HCT116 (cell line): ENCODE data around the gene PGS1. TPM values are rescaled to one million over a fixed set of nuclear protein-coding genes. Genes with fewer than 3 reads are reported as not detected.

Experiments used
- ATAC-seq: fragments of 200-7000 bp; cut with Tn5 transposase; 2 replicates; pipeline ENCODE4 v1.9.1; 2020; ENCODE audit warnings: mild to moderate bottlenecking, moderate library complexity
- BruUV-seq: library from RNA; stranded (reverse); fragments of 400-500 nt; replicated peaks from 2 replicates; lab custom pipeline; 2021; lab: Mats Ljungman, UMichigan
- CTCF ChIA-PET: fragments of 300-600 bp; sonication (Branson Sonifier 250); formaldehyde crosslinking; loops from one replicate; lab custom pipeline; 2021; ENCODE audit warnings: antibody characterized with exemption; lab: Charles Lee
- POLR2A ChIA-PET: fragments of 300-600, 350-600 bp; sonication (Branson Sonifier 250); formaldehyde crosslinking; loops from one replicate; lab custom pipeline; 2021; ENCODE audit warnings: antibody characterized with exemption; lab: Charles Lee
- RAD21 ChIA-PET, 2 experiments: fragments of 300-600 bp; sonication (Branson Sonifier 250); formaldehyde crosslinking; loops; one replicate each; lab custom pipeline; 2023; ENCODE audit warnings: low total read pairs in 2 of 2; ENCODE audit not compliant: uncharacterized antibody in 2 of 2, unreplicated experiment in 2 of 2, low non-redundant PET in 1 of 2; lab: Charles Lee
- DNase-seq: peaks from one replicate; pipeline ENCODE4 v3.0.0-alpha.2; 2010; ENCODE audit warnings: low read depth, low spot score
- H2AFZ ChIP-seq: fragments of 200-600 bp; shearing (Covaris generic), sonication (generic); 2 replicates; pipeline ENCODE4 v1.6.1; 2017; ENCODE audit warnings: low read depth, mixed run types, mixed read lengths, antibody characterized with exemption, low read length; ENCODE audit not compliant: poor library complexity, severe bottlenecking
- H3K27ac ChIP-seq: 2 replicates; pipeline ENCODE4 v1.5.1; 2012; ENCODE audit warnings: low read depth, low read length
- H3K27me3 ChIP-seq: fragments of 200-600 bp; sonication (generic); 2 replicates; pipeline ENCODE4 v1.6.1; 2016; ENCODE audit warnings: mixed run types, low read length, mixed read lengths; ENCODE audit not compliant: insufficient read depth
- H3K36me3 ChIP-seq, 2 experiments: fragments of 200-500 bp in 1 of 2; fragments of 200-600 bp in 1 of 2; sonication (Bioruptor generic) in 1 of 2; sonication (generic) in 1 of 2; 2 replicates each; pipeline versions ENCODE4 v1.5.1 to v1.6.1; 2014 to 2016; ENCODE audit warnings: low read length in 2 of 2, inconsistent platforms in 1 of 2, mixed read lengths in 1 of 2, mixed run types in 1 of 2; ENCODE audit not compliant: insufficient read depth in 2 of 2, control insufficient read depth in 1 of 2
- H3K4me1 ChIP-seq, 2 experiments: fragments of 200-600 bp in 1 of 2; sonication (generic) in 1 of 2; 2 replicates each; pipeline versions ENCODE4 v1.5.1 to v1.6.1; 2012 to 2017; ENCODE audit warnings: low read length in 2 of 2, inconsistent platforms in 1 of 2, mild to moderate bottlenecking in 1 of 2, mixed read lengths in 1 of 2, mixed run types in 1 of 2, moderate library complexity in 1 of 2; ENCODE audit not compliant: insufficient read depth in 2 of 2, control insufficient read depth in 1 of 2
- H3K4me2 ChIP-seq: fragments of 200-600 bp; sonication (generic); 2 replicates; pipeline ENCODE4 v1.6.1; 2017; ENCODE audit warnings: mixed run types, low read length, mixed read lengths
- H3K4me3 ChIP-seq, 2 experiments: fragments of 200-600 bp in 1 of 2; sonication (generic) in 1 of 2; replicated peaks in 1 of 2; 2 replicates each; pipeline ENCODE4 v1.5.1; 2011 to 2016; ENCODE audit warnings: low read length in 2 of 2, control low read depth in 1 of 2, low read depth in 1 of 2, mild to moderate bottlenecking in 1 of 2, mixed read lengths in 1 of 2, mixed run types in 1 of 2
- H3K79me2 ChIP-seq: fragments of 200-600 bp; sonication (generic); 2 replicates; pipeline ENCODE4 v1.6.1; 2017; ENCODE audit warnings: mild to moderate bottlenecking, mixed run types, low read length, moderate library complexity, mixed read lengths; ENCODE audit not compliant: insufficient read depth
- H3K9ac ChIP-seq: fragments of 200-600 bp; sonication (generic); 2 replicates; pipeline ENCODE4 v1.6.1; 2016; ENCODE audit warnings: low read length, mixed read lengths
- H3K9me2 ChIP-seq: fragments of 200-600 bp; sonication (generic), shearing (Covaris generic); 2 replicates; pipeline ENCODE4 v1.6.1; 2017; ENCODE audit warnings: mixed run types, mild to moderate bottlenecking, moderate library complexity; ENCODE audit not compliant: insufficient read depth
- H3K9me3 ChIP-seq, 2 experiments: fragments of 200-500 bp in 1 of 2; fragments of 200-600 bp in 1 of 2; sonication (Bioruptor generic) in 1 of 2; sonication (generic) in 1 of 2; 2 replicates each; pipeline ENCODE4 v1.6.1; 2014 to 2017; ENCODE audit warnings: low read length in 2 of 2, mixed read lengths in 2 of 2, inconsistent platforms in 1 of 2, low read depth in 1 of 2, mild to moderate bottlenecking in 1 of 2, mixed run types in 1 of 2, moderate library complexity in 1 of 2; ENCODE audit not compliant: control insufficient read depth in 1 of 2, insufficient read depth in 1 of 2
- H4K20me1 ChIP-seq: fragments of 200-600 bp; sonication (generic), shearing (Covaris generic); 2 replicates; pipeline ENCODE4 v1.6.1; 2017; ENCODE audit warnings: mixed run types, mild to moderate bottlenecking, moderate library complexity; ENCODE audit not compliant: insufficient read depth
- CEBPB ChIP-seq: IDR thresholded peaks from 2 replicates; pipeline ENCODE4 v1.6.1; 2012; ENCODE audit warnings: low read depth
- MAX ChIP-seq: IDR thresholded peaks from 2 replicates; pipeline ENCODE4 v1.6.1; 2012
- POLR2A ChIP-seq: IDR thresholded peaks from 2 replicates; pipeline ENCODE4 v1.7.0; 2011; ENCODE audit warnings: borderline replicate concordance; ENCODE audit not compliant: insufficient read depth, insufficient read length; ENCODE audit errors: extremely low read depth
- RAD21 ChIP-seq: IDR thresholded peaks from 2 replicates; pipeline ENCODE4 v1.6.1; 2012; ENCODE audit warnings: low read depth, mild to moderate bottlenecking
- SIN3A ChIP-seq: IDR thresholded peaks from 2 replicates; pipeline ENCODE4 v1.6.1; 2012; ENCODE audit warnings: low read depth
- TCF7L2 ChIP-seq: IDR thresholded peaks from 2 replicates; pipeline ENCODE4 v1.7.0; 2011; ENCODE audit warnings: borderline replicate concordance, inconsistent platforms; ENCODE audit not compliant: insufficient read depth, insufficient read length; ENCODE audit errors: extremely low read depth
- ZBTB33 ChIP-seq: IDR thresholded peaks from 2 replicates; pipeline ENCODE4 v1.6.1; 2011; ENCODE audit warnings: mild to moderate bottlenecking, low read length, moderate library complexity; ENCODE audit not compliant: insufficient replicate concordance; ENCODE audit errors: extremely low read depth
- intact Hi-C: fragments of 100-400 bp; cut with micrococcal nuclease; formaldehyde crosslinking; loops from 2 replicates; pipeline ENCODE4 v1.10.0; 2022
- total RNA-seq: library from RNA; stranded (reverse); gene quantifications from one replicate; pipeline ENCODE4 v1.2.1, GENCODE V29; 2021; ENCODE audit not compliant: unreplicated experiment
- TF ChIP-seq, protein P1 (sequence below): IDR thresholded peaks from 2 replicates; pipeline ENCODE4 v1.6.1; 2012

The PGS1 gene
- total RNA-seq, 1 experiment from 2014 or later: 44.4 TPM

GRCh38 chr17:78416791-78417530, 38.5 kb downstream of the PGS1 start:
- POLR2A ChIA-PET: no interaction called here
- peaks cover 27 to 28% of the 10 kb centered on the region in 2 experiments; a peak in 3 of 4 replicates for H3K36me3 ChIP-seq
- RAD21 ChIA-PET: no interaction called here

More at GRCh38 chr17:78416791-78417530, 38.5 kb downstream of the PGS1 start:
- DNase-seq: no peak
- no peak overlapping the region for H3K9ac ChIP-seq
- peaks cover 42% of the 10 kb centered on the region for H3K79me2 ChIP-seq
- no peaks in the 10 kb centered on the region for H3K9me2 ChIP-seq
- intact Hi-C loops: no loop called here
- H3K27ac ChIP-seq: no peak overlapping the region
- no peaks in the 10 kb centered on the region for H3K27me3 ChIP-seq
- TF ChIP-seq MAX: no peak
- TF ChIP-seq POLR2A: no peak
- TF ChIP-seq, protein P1, sequence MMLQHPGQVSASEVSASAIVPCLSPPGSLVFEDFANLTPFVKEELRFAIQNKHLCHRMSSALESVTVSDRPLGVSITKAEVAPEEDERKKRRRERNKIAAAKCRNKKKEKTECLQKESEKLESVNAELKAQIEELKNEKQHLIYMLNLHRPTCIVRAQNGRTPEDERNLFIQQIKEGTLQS: no peak
- TF ChIP-seq TCF7L2: no peak
- TF ChIP-seq ZBTB33: no peak
- no peak for TF ChIP-seq RAD21
- no peak for TF ChIP-seq SIN3A
- TF ChIP-seq CEBPB: no peak
- no peak overlapping the region for H3K4me2 ChIP-seq
- H3K4me1 ChIP-seq: no peaks in the 10 kb centered on the region
- no peak overlapping the region for H3K4me3 ChIP-seq
- no peaks in the 10 kb centered on the region for H3K9me3 ChIP-seq
- H2AFZ ChIP-seq: no peak overlapping the region
- no peak for ATAC-seq
- CTCF ChIA-PET: no interaction called here
- no TSS peak for BruUV-seq
- H4K20me1 ChIP-seq: peaks cover 6% of the 10 kb centered on the region; the same call in 1 of the 2 replicates
